GM19397 (cell line): Measurements from ENCODE around the gene PHF20.
"Not testable (repeated sequence)": the region's sequence is repeated elsewhere in the genome, so short reads cannot be mapped to it uniquely, and the experiment has no call there.

Experiments used
- ATAC-seq: cut with Tn5 transposase; IDR thresholded peaks from one replicate; pipeline ENCODE4 v1.9.1; 2021; ENCODE audit warnings: mild to moderate bottlenecking, moderate library complexity; ENCODE audit not compliant: unreplicated experiment

PHF20 gene

DNA sequence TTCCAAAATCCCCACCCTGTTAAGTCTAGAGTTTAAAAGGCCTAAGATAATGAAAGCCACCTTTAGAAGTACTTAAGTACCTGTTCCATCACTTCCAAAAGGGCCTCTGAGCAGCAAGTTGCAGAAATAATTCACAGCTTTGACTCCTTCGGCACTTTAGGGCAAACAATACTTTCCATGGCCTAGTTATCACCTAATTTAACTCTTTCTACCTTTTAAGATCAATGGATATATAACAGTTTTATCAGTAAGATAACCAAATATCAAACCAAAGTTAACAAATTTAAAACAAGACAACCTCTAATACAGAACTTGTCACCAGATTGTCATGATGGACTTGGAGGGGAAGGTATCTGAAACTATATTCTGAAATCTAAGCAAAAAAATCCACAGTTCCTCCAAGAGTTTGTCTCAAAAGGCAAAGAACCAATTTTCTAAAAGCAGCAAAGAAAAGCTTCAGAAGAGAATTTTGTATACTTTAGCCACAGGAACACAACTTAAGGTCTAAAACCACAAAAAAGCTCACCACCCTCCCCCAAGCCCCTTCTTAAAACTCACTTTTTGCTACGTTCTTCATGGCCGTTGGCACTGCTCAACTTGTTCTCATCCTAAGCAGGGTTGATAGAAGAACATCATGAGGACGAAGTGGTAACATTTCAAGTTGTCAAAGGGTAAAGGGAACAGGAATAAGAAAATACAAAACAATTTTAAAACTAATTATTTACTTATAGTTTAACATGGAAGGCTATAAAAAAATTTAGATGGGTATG, 33.2 kb upstream of the PHF20 start:
- no peak for ATAC-seq

DNA sequence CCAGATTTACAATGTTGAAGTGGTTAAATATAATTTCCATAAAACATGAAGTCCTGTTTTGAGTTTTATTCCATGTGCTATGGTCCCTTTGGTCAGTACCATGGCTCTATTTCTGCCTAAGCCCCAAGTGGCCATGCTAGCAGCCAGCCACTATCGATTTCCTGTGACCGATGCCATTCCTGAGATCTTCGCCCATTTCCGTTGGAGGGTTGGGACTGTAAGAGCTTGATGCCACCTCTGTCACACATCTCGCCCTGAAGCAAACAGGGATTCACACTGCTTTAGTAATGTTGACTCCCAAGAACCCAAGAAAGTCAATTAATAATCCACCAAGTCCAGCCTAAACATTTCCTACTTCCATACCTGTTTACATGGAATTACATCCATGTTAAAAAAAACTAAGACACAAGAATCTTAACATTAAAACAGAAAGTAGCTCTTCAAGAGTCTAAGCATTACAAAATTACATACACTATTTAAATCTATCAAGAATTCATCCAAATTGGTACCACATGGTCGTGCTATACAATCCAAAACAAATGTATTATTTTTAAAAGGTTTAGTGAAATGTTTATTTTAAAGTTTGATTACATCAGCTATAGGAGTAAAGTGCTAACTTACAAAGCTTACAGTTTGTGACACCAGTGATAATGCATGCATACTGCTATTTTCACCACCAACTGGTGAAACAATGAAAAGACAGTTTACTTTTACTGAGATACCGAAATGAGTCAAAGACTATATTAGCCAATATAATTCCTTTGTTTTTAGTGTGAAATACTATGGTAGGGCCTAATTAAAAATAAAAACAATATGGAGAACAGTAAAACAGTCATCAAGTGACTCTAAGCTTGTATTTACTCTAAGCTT, 32.3 kb upstream of the PHF20 start:
- ATAC-seq = no peak

DNA sequence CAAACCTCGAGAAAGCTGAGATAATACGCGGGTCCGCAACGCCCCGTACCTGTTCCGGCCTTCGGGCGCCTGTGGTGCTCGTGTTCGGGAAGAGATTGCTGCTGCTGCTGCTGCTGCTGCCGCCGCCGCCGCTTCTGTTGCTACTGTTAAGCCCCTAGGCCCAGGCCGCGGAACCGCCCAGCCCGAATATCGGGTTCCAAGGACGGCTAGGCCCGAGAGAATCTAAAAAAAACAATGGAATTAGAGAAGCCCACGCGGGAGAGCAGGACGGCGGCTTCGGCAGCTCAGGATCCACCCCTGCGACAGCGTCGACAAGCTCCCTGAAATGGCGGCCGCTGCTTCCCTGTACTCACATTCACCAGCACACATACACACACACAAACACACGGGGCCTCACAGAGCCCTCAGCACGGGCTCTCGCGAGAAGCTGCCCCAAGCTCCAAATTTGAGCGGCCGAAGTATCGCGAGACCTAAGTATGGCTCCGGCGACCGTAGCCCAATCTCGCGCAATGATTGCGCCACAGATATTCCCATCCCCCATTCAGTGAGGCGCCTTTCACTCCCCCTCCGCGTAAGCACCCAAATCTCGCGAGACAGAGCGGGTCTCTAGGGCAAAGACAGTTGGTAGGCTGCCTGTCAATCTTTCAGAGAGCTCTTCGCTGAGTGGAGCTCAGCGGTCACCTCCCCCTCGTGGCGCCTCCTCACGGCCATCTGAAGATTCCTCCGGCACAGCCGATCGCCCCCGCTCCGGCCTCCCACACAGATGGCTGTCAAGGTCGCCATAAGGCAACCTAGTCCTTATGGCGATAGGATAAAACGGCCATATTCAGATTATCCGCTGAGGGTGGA, 29.7 kb upstream of the PHF20 start, which contains the start of gene RBM39:
TSS of gene RBM39 (minus strand) at position 369 of the 849 bp plus-strand sequence. CDS start 1,386 bp downstream, outside the sequence.
- ATAC-seq = peak; percentile 84

DNA sequence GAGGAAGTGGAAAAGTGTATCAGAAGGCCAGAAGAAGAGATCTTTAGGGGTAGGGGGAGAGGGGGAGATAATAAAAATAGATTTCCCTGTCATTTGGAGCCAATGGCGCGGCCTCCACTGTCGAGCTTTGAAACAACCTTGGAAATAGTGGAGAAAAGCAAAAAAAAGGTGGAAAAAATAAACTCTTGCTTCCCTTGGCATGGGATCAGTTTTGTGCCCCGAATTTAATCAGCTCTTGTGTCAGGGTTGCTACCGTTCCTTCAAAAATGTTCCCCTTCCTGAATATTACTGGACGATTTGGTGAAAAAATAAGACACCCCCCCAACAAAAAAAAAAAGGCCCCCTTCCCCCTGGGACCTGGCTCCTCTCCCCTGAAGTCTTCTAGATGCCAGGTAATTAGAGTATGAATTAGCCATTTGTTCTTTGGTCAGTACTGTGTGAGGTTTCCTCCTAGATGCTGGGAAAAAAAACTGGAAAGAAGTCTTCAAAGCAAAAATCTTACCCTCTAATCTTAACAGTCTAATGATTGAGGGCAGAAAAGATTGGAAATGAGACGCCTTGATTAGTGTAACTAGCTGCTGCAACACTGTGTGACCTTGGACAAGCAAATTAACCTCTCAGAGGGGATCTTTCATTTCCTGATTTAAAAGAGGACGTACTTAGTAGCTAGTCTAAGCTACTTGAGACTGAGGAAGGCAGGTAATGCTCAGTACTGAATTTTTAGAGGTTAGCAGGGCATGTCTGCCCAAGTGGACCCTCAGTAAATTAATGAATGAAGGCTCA, 28.9 kb upstream of the PHF20 start:
- no peak for ATAC-seq

DNA sequence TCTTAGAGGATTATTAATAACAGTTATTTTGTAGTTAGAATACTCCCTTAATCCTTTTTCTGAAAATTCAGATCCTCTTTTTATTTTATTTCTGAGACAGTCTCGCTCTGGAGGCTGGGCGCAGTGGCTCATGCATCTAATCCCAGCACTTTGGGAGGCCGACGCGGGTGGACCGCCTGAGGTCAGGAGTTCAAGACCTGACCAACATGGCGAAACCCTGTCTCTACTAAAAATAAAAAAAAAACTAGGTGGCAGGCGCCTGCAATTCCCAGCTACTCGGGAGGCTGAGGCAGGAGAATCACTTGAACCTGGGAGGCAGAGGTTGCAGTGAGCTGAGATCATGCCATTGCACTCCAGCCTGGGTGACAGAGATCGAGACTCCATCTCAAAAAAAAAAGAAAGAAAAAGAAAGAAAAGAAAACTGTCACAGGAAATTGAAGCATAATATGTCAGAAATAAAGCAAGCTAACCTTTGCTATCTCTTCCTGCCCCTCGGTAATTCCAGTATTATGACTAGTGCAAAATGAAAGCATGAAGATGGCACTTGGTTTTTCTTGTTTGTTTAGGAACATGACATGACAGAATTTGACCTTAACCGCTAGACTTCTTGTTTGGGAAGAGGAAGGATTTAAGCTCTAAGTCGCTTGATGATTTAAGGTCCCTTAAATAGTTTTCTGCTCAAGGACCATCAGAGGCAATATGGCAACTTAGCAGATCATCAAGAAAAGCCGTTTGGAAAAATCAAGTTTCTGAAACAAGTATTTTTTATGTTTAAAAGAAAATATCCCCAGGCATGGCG, 27.9 kb upstream of the PHF20 start:
- ATAC-seq = no peak

DNA sequence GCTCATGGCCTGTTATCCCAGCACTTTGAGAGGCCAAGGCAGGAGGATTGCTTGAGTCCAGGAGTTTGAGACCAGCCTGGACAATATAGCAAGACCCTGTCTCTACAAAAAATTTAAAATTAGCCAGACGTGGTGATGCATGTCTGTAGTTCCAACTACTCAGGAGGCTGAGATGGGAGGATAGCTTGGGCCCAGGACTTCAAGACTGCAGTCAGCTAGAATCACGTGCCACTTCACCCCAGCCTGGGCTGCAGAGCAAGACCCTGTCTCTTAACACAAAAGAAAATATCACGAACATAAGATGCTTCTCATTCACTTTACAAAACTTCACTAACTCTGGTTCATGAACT, 27.3 kb upstream of the PHF20 start:
- ATAC-seq = not testable (repeated sequence)

DNA sequence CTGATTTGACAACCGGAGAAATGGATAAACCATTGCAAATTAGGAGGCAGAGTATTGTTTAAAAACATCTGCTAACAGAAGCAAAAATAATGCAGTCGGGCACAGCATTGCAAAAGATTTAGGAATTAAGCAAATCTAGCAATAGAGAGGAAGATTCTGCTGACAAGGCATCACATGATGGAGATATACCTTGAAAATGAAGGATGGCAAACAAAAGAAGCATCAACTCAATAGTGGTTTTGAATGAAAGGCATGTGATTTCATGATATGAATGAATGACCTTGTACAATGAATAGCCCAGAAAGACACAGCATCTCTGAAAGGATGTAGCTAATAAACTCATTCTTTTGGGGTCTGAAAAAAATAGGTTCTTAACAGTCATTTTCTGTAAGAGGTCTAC, 21.2 kb upstream of the PHF20 start:
- ATAC-seq = no peak

DNA sequence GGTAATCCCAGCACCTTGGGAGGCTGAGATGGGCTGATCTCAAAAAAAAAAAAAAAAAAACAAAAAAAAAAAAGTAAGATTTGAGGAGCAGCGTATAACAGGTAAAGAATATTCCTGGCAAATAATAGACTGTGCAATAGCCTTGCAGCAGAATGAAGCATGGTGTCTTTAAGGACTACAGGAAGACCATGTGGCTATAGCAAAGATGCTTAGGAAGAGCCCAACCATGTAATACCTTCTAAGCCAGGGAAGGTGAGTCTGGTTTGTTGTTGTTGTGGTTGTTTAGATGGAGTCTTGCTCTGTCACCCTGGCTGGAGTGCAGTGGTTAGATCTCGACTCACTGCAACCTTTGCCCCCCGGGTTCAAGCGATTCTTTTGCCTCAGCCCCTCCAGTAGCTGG, 15.4 kb upstream of the PHF20 start:
- ATAC-seq = no peak

DNA sequence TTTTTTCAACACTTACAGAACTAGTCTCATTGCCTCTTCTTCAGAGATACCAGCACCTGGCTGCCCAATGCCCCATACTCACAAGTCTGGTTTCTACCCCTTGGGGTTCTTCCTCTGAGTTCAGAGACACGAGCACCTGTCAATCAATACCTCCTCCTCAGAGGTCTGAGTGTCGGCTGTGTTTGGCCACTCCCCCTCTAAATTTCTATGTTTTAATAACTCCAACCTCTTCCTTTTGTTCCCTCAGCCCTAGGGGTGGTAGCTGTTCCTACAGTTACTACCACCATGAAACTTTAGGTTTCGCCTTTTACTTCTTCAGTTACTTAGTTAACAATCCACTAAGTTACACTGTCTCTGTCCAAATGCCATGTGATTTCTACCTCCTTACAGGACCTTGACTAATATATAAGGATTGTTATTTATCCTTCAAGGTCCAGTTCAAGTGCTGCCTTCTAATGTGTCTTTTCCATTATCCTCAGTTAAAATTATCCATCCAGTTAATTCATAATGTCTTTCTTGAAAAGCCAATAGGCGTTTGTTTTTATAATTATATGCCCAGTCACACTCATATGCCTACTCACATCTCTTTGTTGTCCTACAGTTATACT, 14.6 kb upstream of the PHF20 start:
- ATAC-seq = no peak

DNA sequence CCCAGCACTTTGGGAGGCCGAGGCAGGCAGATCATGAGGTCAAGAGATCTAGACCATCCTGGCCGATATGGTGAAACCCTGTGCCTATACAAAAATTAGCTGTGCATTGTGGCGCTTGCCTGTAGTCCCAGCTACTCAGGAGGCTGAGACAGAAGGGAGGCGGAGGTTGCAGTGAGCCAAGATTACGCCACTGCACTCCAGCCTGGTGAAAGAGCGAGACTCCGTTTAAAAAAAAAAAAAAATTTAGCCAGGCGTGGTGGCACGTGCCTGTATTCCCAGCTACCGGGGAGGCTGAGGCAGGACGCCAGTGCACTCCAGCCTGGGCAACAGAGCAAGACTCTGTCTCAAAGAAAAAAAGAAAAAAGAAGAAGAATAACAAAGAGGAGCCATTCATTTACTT, 10.3 kb upstream of the PHF20 start:
- not testable (repeated sequence) for ATAC-seq

DNA sequence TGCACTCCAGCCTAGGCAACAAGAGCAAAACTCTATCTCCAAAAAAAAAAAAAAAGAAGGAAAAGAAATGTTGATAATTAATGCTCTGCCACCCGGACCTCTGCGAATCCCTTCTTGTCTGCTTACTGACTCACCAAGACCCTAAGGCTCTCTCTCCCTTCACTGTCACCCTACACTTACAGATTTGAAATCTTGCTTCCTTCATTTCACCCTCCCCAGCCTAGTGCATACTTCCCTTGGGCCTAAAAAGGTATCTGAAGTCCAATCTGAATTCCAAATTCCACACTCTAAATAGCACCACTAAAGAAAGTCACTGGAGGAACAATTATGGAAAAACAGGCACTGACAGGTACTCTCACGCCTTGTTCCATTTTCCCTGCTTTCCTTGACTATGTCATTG, 9.4 kb upstream of the PHF20 start:
- no peak for ATAC-seq

DNA sequence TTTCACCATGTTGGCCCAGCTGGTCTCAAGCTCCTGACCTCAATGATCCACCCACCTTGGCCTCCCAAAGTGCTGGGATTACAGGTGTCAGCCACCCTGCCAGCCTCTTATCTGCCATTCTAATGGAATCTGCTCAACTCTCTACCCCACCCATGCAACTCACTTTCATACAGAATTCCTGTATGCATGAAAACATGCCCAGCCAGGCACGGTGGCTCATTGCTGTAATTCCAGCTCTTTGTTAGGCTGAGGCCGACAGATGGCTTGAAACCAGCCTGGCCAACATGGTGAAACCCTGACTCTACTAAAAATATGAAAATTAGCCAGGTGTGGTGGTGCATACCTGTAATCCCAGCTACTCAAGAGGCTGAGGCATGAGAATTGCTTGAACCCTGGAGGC, 6.9 kb upstream of the PHF20 start:
- not testable (repeated sequence) for ATAC-seq

DNA sequence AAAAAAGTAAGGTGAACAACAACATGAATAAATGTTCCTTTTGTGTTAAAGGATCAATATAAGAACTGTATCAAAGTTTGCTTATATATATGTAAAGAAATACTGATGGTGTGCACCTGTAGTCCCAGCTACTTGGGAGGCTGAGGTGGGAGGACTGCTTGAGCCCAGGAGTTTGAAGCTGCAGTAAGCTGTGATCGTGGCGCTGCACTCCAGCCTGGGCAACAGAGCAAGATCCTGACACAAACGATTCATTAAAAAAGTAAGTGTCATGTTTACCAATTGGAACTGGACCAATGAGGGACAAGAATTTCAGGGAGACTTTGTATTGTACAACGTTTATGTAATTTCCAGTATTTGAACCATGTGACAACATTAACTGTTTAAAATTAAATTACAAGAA, 5.0 kb upstream of the PHF20 start:
- ATAC-seq = no peak

DNA sequence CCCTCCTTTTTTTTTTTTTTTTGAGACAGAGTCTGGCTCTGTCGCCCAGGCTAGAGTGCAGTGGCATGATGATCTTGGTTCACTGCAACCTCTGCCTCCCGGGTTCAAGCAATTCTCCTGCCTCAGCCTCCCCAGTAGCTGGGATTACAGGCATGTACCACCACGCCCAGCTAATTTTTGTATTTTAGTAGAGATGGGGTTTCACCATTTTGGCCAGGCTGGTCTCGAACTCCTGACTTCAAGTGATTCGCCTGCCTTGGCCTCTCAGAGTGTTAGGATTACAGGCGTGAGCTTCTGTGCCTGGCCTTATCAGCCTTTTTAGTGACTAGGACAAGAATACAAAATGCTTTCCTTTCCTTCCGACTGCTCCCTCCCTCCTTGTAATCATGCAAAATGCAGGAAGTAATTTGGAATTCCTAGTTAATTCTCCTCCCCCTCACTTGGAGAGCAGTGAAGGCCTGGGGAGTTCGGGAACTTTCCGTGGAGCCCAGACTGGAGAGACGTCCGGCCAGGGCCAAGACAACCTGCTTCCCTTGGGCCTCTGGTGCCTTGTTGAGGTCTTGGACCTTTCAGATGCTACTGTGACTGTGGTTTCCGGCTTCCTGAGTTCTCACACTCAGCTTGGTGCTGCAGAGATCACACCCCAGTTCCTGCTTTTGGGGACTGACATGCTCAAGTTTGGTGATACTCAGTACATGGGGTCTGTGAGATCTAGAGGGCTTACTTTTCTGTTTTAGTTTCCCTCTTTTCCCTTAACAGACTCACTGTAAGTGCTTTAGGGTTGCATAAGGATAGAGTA, 3.9 kb upstream of the PHF20 start:
- peak; percentile 42 for ATAC-seq

DNA sequence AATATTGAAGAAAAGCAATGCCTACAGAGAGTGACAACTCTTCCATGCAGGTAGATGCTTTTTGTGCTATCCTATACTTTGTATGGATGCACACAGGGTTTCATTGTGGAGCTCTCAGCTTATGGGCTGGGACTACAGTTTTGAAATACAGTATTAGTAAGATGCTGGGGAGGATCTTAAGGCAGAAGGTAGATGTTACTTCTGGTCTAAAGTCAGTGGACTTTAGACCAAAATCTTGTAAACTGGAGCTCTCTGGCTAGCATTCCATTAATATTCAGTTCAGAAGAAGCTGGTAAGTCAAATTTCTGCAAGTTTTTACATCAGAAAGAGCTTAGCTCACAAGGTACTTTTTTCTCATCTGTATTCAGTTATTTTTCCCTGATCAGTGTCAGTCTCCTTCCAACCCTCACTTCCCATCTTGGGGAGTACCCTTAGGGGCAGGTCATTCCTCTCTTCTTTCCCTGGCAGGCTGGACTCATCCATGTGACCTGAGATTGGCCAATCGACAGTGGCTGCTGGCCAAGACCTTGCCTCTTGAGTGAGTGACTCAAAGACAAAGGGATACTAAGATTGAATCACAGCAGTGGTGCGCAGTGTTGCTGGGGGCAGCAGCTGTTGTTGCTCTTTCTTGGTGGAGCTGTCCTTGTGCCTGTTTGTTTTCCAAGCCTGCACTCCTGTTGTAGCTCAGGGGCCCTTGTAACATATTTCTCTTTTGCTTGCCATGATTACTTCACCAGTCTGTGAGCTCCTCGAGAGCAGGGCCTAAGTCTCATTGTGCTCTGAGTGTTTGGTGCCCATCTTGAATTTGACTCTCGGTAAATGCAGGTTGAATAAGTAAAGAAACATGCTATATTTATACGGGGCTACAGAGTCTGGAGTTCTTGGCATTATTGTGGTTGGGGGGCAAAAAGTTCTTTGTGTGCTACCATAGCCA, 2.8 kb upstream of the PHF20 start:
- no peak for ATAC-seq

DNA sequence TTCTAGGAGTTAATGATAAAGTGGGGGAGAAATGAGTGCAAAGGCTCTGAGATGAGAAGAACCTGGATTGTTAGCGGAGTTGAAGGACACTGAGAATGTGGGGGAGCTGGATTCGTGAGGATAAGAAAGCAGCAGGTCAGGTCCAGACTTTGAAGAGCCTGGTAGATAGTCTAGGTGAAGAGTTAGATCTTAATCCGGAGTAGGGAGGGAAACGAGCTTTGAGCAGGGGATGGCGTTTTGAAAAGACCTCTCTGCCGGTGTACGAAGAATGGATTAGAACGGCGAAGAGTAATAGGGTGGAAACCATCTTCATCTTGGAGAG, 487 bp upstream of the PHF20 start:
- ATAC-seq = no peak

DNA sequence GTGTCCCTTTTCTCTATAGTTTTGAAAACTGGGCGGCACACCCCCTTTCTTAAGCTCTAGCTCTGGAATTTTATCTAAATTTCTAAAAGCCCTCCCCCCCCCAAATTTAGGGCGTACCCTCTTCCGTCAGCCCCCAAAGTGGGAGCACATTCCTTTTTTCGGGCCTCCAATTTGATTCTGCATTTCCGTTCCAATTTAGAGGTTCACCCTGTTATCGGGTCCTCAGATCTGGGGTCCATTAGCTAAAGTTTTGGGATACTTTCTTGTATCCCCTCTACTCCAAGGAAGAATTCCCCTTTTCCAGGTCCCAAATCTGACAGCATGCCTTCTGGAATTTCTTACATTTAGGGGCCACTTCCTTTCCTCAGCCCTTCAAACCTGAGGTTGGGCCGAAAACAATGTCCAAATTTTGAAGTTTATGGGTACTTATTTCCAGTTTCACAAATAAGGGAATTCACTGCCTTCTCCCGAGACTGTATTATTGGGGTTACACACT, 796 bp downstream of the PHF20 start:
- no peak for ATAC-seq
